GM12878 (cell line): Measurements from ENCODE around the gene WARS2. TPM values are rescaled to one million over a fixed set of nuclear protein-coding genes. Genes with fewer than 3 reads are reported as not detected.

Experiments
- BHLHE40 ChIP-seq, 2 experiments: fragments of 450-650 bp in 1 of 2; IDR thresholded peaks; 2 replicates each; pipeline ENCODE4 v1.6.1; 2011 to 2017; ENCODE audit warnings: low read depth in 2 of 2, borderline replicate concordance in 1 of 2, improper control_type of control experiment in 1 of 2, low read length in 1 of 2, mild to moderate bottlenecking in 1 of 2
- HDAC6 ChIP-seq: fragments of 200-600 bp; sonication (generic); IDR thresholded peaks from one replicate; pipeline ENCODE4 v1.8.0; 2017; ENCODE audit warnings: antibody characterized with exemption; ENCODE audit not compliant: unreplicated experiment
- NBN ChIP-seq: fragments of 450-650 bp; IDR thresholded peaks from 2 replicates; pipeline ENCODE4 v1.6.1; 2016
- POLR2A ChIP-seq: IDR thresholded peaks from 2 replicates; pipeline ENCODE4 v1.6.1; 2011; ENCODE audit warnings: low read depth, mild to moderate bottlenecking, low read length
- RB1 ChIP-seq: fragments of 450-650 bp; formaldehyde crosslinking; IDR thresholded peaks from 2 replicates; pipeline ENCODE4 v1.6.1; 2017; ENCODE audit warnings: mild to moderate bottlenecking, borderline replicate concordance
- RELA ChIP-seq: fragments of 450-650 bp; IDR thresholded peaks from 2 replicates; pipeline ENCODE4 v1.8.0; 2014; ENCODE audit warnings: borderline replicate concordance; ENCODE audit not compliant: partially characterized antibody
- SMARCA5 ChIP-seq: fragments of 450-650 bp; IDR thresholded peaks from 2 replicates; pipeline ENCODE4 v1.6.1; 2017; ENCODE audit warnings: mild to moderate bottlenecking
- SP1 ChIP-seq: IDR thresholded peaks from one replicate; pipeline ENCODE4 v1.6.1; 2011; ENCODE audit warnings: low read depth, low read length
- SREBF1 ChIP-seq: IDR thresholded peaks from 2 replicates; pipeline ENCODE4 v1.6.1; 2012; ENCODE audit warnings: mild to moderate bottlenecking, low read length
- SREBF2 ChIP-seq: IDR thresholded peaks from 2 replicates; pipeline ENCODE4 v1.6.1; 2012; ENCODE audit warnings: mild to moderate bottlenecking, low read length
- ZNF217 ChIP-seq: fragments of 450-650 bp; IDR thresholded peaks from 2 replicates; pipeline ENCODE4 v1.6.1; 2017; ENCODE audit warnings: antibody characterized with exemption, mild to moderate bottlenecking
- ZSCAN29 ChIP-seq: fragments of 450-650 bp; IDR thresholded peaks from 2 replicates; pipeline ENCODE4 v1.6.1; 2017; ENCODE audit warnings: mild to moderate bottlenecking, moderate library complexity
- ZZZ3 ChIP-seq: IDR thresholded peaks from 2 replicates; pipeline ENCODE4 v1.6.1; 2011; ENCODE audit warnings: low read depth; ENCODE audit not compliant: control insufficient read depth, insufficient read length
- polyA plus RNA-seq, 11 experiments: library from polyadenylated mRNA; depleted of rRNA in 4 of 11; unstranded in 6 of 11; stranded (reverse) in 5 of 11; fragments of >200 nt; fragmentation: Nextera tagmentation in 4 of 11; fragmentation: Illumina TruSeq in 1 of 11; extraction: Ambion mirVana in 4 of 11; extraction: Trizol in 1 of 11; gene quantifications; 1 replicate in 1 of 11; 2 replicates in 10 of 11; pipeline versions ENCODE4 v1.2.1 to v1.2.3, GENCODE V29; 2011 to 2016; ENCODE audit warnings: inconsistent platforms in 2 of 11, missing spikeins in 2 of 11, low read depth in 1 of 11
- total RNA-seq, 4 experiments: library from RNA; depleted of rRNA in 3 of 4; stranded (reverse); fragments of >200 nt in 3 of 4; fragmentation: Illumina TruSeq in 1 of 4; extraction: Trizol in 1 of 4; gene quantifications; 2 replicates each; pipeline versions ENCODE4 v1.2.1 to v1.2.3, GENCODE V29; 2013 to 2021
- TF ChIP-seq, protein P1 (sequence below): IDR thresholded peaks from 2 replicates; pipeline ENCODE4 v1.6.1; 2012; ENCODE audit warnings: mild to moderate bottlenecking, low read depth, low read length
- TF ChIP-seq, protein P2 (sequence below): IDR thresholded peaks from 2 replicates; pipeline ENCODE4 v1.6.1; 2012; ENCODE audit warnings: low read length, inconsistent platforms
- TF ChIP-seq, protein P3 (sequence below): IDR thresholded peaks from 2 replicates; pipeline ENCODE4 v1.6.1; 2011; ENCODE audit warnings: borderline replicate concordance, low read depth, mild to moderate bottlenecking, moderate library complexity, mixed read lengths, low read length; ENCODE audit not compliant: insufficient read depth; ENCODE audit errors: extremely low read length
- TF ChIP-seq, protein P4 (sequence below): IDR thresholded peaks from 2 replicates; pipeline ENCODE4 v1.6.1; 2011; ENCODE audit warnings: mild to moderate bottlenecking, low read depth, low read length, moderate library complexity; ENCODE audit not compliant: insufficient replicate concordance
- TF ChIP-seq, protein P5 (sequence below): IDR thresholded peaks from 2 replicates; pipeline ENCODE4 v1.6.1; 2011; ENCODE audit warnings: low read depth, mild to moderate bottlenecking, low read length, moderate library complexity, borderline replicate concordance; ENCODE audit errors: extremely low read depth
- TF ChIP-seq, protein P6 (sequence below): IDR thresholded peaks from 2 replicates; pipeline ENCODE4 v1.6.1; 2012; ENCODE audit warnings: improper control_type of control experiment, low read depth, low read length; ENCODE audit not compliant: insufficient replicate concordance

Gene WARS2
- total and polyA plus RNA-seq, 10 of the 15 experiments (the other 5 are each of a cell fraction or from before 2014, with no cell fraction given) = 5.5 to 22.2 (median 14.4) TPM

DNA sequence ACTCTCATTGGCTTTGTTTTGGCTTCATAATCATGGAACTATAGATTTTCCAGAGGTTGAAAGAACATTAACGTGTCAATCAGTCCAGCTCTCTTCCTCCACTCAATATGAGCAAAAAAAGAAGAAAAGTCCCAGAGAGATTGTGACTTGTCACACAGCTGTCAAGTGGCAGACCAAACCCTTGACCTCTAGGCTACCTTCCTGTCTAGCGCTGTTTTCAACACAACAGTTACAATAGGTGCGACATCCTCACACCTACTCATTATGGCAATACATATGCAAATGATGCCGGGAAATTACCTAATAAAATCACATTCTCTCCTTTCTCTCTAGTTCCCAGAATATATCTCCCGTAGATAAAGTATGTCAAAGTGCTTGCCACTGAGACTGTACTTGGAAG, 1.1 kb downstream of the WARS2 start (continued):
- TF ChIP-seq, protein P1, sequence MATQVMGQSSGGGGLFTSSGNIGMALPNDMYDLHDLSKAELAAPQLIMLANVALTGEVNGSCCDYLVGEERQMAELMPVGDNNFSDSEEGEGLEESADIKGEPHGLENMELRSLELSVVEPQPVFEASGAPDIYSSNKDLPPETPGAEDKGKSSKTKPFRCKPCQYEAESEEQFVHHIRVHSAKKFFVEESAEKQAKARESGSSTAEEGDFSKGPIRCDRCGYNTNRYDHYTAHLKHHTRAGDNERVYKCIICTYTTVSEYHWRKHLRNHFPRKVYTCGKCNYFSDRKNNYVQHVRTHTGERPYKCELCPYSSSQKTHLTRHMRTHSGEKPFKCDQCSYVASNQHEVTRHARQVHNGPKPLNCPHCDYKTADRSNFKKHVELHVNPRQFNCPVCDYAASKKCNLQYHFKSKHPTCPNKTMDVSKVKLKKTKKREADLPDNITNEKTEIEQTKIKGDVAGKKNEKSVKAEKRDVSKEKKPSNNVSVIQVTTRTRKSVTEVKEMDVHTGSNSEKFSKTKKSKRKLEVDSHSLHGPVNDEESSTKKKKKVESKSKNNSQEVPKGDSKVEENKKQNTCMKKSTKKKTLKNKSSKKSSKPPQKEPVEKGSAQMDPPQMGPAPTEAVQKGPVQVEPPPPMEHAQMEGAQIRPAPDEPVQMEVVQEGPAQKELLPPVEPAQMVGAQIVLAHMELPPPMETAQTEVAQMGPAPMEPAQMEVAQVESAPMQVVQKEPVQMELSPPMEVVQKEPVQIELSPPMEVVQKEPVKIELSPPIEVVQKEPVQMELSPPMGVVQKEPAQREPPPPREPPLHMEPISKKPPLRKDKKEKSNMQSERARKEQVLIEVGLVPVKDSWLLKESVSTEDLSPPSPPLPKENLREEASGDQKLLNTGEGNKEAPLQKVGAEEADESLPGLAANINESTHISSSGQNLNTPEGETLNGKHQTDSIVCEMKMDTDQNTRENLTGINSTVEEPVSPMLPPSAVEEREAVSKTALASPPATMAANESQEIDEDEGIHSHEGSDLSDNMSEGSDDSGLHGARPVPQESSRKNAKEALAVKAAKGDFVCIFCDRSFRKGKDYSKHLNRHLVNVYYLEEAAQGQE = no peak
- TF ChIP-seq RB1 (no peak), NBN (no peak), SP1 (no peak), HDAC6 (no peak), BHLHE40 (IDR thresholded peaks at IDR 0.05; ENCODE audit: borderline replicate concordance in 1 of 2, low read depth in 2 of 2, low read length in 1 of 2) (peak in 1 of 2 experiments; percentile 37; a peak in 1 of 4 replicates), ZZZ3 (no peak), SMARCA5 (no peak), ZNF217 (no peak), SREBF1 (no peak), RELA (no peak), ZSCAN29 (no peak; the same call in 1 of the 2 replicates), SREBF2 (no peak), POLR2A (no peak)
- TF ChIP-seq, protein P2, sequence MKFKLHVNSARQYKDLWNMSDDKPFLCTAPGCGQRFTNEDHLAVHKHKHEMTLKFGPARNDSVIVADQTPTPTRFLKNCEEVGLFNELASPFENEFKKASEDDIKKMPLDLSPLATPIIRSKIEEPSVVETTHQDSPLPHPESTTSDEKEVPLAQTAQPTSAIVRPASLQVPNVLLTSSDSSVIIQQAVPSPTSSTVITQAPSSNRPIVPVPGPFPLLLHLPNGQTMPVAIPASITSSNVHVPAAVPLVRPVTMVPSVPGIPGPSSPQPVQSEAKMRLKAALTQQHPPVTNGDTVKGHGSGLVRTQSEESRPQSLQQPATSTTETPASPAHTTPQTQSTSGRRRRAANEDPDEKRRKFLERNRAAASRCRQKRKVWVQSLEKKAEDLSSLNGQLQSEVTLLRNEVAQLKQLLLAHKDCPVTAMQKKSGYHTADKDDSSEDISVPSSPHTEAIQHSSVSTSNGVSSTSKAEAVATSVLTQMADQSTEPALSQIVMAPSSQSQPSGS = no peak; the same call in 1 of the 2 replicates
- TF ChIP-seq, protein P3, sequence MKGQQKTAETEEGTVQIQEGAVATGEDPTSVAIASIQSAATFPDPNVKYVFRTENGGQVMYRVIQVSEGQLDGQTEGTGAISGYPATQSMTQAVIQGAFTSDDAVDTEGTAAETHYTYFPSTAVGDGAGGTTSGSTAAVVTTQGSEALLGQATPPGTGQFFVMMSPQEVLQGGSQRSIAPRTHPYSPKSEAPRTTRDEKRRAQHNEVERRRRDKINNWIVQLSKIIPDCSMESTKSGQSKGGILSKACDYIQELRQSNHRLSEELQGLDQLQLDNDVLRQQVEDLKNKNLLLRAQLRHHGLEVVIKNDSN = no peak
- TF ChIP-seq, protein P4, sequence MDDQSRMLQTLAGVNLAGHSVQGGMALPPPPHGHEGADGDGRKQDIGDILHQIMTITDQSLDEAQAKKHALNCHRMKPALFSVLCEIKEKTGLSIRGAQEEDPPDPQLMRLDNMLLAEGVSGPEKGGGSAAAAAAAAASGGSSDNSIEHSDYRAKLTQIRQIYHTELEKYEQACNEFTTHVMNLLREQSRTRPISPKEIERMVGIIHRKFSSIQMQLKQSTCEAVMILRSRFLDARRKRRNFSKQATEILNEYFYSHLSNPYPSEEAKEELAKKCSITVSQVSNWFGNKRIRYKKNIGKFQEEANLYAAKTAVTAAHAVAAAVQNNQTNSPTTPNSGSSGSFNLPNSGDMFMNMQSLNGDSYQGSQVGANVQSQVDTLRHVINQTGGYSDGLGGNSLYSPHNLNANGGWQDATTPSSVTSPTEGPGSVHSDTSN = peak; percentile 56
- TF ChIP-seq, protein P5, sequence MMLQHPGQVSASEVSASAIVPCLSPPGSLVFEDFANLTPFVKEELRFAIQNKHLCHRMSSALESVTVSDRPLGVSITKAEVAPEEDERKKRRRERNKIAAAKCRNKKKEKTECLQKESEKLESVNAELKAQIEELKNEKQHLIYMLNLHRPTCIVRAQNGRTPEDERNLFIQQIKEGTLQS = no peak
- TF ChIP-seq, protein P6, sequence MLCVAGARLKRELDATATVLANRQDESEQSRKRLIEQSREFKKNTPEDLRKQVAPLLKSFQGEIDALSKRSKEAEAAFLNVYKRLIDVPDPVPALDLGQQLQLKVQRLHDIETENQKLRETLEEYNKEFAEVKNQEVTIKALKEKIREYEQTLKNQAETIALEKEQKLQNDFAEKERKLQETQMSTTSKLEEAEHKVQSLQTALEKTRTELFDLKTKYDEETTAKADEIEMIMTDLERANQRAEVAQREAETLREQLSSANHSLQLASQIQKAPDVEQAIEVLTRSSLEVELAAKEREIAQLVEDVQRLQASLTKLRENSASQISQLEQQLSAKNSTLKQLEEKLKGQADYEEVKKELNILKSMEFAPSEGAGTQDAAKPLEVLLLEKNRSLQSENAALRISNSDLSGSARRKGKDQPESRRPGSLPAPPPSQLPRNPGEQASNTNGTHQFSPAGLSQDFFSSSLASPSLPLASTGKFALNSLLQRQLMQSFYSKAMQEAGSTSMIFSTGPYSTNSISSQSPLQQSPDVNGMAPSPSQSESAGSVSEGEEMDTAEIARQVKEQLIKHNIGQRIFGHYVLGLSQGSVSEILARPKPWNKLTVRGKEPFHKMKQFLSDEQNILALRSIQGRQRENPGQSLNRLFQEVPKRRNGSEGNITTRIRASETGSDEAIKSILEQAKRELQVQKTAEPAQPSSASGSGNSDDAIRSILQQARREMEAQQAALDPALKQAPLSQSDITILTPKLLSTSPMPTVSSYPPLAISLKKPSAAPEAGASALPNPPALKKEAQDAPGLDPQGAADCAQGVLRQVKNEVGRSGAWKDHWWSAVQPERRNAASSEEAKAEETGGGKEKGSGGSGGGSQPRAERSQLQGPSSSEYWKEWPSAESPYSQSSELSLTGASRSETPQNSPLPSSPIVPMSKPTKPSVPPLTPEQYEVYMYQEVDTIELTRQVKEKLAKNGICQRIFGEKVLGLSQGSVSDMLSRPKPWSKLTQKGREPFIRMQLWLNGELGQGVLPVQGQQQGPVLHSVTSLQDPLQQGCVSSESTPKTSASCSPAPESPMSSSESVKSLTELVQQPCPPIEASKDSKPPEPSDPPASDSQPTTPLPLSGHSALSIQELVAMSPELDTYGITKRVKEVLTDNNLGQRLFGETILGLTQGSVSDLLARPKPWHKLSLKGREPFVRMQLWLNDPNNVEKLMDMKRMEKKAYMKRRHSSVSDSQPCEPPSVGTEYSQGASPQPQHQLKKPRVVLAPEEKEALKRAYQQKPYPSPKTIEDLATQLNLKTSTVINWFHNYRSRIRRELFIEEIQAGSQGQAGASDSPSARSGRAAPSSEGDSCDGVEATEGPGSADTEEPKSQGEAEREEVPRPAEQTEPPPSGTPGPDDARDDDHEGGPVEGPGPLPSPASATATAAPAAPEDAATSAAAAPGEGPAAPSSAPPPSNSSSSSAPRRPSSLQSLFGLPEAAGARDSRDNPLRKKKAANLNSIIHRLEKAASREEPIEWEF = no peak
